IPS-18c (cell line): ENCODE measurements around the gene ZNF385C.
A peak's percentile ranks its signal among the peaks of the same experiment; 100 is the strongest.

Experiments
- H3K4me3 ChIP-seq: 2 replicates; pipeline ENCODE4 v1.7.0; 2013; ENCODE audit warnings: low read depth, mild to moderate bottlenecking, low read length, moderate library complexity; ENCODE audit not compliant: insufficient read depth
- H3K9me3 ChIP-seq: one replicate; pipeline ENCODE4 v1.6.1; 2013; ENCODE audit warnings: mild to moderate bottlenecking, low read length, moderate library complexity; ENCODE audit not compliant: control insufficient read depth, insufficient read depth

ZNF385C gene

DNA sequence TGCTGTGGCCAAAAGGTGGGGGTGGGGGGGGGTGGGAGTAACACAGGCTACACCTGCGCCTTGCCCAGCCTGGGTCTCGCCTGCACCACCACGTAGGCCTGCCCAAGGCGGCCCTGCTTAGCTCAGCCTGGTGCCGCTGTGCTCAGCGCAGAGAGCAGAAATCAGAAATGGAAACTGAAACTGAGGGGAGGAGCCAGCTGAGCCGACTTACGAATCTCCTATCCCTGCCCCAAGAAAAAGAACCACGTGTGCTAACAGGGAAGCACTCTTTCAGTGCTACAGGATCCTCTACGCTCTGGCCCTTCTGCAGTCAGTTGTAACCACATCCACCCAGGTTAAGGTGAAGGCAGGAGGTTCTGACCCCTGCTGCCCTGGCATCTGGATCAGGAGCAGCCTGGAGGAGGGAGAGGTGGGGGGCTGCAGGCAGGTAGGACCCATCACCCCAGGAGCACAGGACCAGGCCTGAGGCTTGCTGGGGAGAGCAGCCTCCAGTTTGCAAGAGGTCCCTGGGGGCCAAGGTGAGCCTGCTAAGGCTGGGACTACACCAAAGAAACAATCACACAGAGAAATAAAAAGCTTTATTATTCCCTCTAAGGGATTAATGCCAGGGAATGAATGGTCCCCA is 14.4 kb upstream of the ZNF385C start, which contains the start of gene DHX58:
DHX58 (minus strand) TSS at position 163 of the 625 bp plus-strand sequence. CDS start 822 bp downstream, outside the sequence.
- H3K4me3 ChIP-seq: no peak within 1 kb of the TSS
- H3K9me3 ChIP-seq: no peaks in the 10 kb centered on the region

DNA sequence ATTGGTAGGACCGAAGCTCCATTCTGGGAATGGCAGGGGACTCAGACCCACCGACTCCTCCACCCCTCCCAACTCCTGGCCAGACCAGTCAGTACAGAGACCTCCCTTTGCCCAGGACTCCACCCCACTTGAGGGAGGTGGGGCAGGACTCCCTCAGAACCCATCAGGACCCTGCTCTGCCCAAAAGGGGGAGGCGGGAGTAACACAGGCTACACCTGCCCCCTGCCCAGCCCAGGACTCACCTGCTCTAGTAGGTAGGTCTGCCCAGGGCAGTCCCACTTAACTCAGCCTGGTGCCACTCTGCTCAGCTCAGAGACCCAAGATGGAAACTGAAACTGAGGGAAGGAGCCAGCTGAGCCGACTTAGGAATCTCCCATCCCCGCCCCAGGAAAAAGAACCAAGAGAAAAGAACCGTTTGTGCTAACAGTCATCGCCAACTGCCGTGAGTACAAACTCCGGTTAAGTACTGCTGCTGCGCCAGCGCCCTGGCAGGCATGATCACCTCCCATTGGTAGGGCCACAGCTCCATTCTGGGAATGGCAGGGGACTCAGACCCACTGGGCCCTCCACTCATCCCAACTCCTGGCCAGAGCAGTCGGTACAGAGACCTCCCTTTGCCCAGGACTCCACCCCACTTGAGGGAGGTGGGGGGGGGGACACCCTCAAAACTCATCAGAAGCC is 13.7 kb upstream of the ZNF385C start:
- Histone ChIP-seq H3K9me3 (no peaks in the 10 kb centered on the region), H3K4me3 (no peak overlapping the region)

DNA sequence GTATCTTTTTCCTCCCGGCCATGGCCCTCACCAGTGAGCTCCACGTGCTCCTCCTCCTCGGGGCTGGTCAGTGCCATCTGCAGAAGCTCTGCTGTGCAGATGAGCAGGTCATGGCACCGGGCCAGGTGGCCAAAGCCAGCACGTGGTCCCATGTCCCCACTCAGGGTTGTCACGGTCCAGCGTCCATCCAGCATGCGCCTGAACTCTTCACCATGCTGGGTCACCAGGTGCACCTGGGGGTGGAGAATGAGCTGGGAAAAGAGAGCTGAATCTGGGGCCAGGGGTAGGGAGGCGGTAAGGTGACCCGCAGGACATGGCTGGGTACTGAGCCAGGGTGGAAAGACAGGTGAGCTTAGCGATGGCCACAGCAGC is 13.0 kb upstream of the ZNF385C start:
- H3K9me3 ChIP-seq: no peaks in the 10 kb centered on the region
- H3K4me3 ChIP-seq: no peak overlapping the region

GRCh38 chr17:42110301-42111264 is 12.3 kb upstream of the ZNF385C start:
- no peak overlapping the region for H3K4me3 ChIP-seq

DNA sequence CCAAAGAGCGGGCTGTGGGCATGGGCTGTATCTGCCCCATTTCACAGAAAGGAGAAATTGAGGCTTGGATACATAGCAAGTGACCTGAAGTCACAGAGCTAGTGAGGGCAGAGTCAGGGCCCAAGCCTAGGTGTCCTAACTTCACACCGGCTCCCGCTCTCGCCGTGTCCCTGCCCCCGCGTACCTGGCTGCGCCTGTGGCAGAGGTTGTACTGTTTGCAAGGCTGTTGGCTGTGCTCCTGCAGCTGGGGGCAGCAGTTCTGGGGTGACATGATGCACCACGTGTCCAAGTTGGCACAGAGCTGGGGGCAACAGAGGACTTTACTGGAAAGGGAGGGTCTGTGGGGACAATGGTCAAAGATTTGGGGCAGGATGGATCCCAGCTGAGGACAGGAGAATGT is 10.8 kb upstream of the ZNF385C start:
- Histone ChIP-seq H3K9me3 (no peaks in the 10 kb centered on the region), H3K4me3 (no peak overlapping the region)

More at GRCh38 chr17:42110301-42111264, 12.3 kb upstream of the ZNF385C start:
- no peaks in the 10 kb centered on the region for H3K9me3 ChIP-seq

DNA sequence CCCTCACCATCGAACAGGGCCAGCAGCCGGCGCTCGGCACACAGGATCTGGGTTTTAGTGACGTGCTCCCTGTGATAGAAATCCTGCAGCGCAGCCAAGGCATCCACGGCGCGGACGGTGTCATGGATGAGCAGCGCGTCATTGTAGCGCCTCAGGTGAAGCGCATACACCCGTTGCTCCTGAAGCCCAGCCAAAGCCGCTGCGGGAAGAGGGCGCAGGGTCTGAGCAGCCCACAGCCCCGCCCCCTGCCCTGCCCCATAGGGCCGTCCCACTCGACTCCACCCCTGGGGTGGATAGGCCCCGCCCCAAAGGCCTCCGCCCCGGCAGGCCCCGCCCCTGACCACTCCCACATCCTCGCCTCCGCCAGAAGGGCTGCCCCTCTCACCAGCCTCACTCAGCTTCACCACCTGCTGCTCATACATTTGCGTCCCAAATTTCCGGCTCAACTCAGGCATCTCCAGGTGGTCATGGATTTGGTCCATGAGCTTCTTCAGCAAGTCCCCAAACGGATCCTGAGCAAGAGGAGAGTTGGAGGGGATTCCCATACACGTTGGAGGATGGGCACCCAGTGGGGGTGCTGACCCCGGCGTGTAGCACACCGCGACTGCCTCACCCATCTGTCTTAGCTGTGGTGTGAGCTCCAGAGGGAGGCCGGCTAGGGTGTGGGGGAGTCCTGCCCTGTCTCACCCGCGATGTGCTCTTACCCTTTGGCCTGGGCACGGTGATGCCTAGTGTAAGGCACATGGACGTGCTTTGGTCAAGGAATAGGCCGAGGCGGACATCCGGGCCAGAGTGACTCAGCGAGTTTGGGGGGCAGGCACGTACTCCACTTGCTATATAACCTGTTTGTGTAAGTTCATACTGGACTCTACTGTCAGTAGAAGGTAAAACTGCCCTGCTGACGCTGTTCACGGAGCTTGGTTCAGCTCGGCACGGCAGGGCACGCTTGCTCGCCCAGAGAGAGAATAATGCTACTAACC is 9.6 kb upstream of the ZNF385C start:
- Histone ChIP-seq H3K4me3 (peak overlapping the region; percentile 41; the same call in 1 of the 2 replicates), H3K9me3 (no peaks in the 10 kb centered on the region)

DNA sequence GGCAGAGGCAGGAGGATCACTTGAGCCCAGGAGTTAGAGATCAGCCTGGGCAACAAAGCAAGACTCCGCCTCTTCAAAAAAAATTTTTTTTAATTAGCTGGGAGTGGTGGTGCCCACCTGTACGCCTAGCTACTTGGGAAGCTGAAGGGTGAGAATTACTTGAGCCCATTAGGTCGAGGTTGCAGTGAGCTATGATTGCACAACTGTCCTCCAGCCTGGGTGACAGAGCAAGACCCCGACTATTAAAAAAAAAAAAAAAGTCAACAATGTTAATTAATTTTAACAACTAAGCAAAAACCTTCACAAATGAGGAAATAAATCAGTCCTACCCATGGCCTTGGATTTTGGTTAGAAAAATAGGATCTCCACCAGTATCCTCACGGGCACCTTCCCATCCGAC is 8.9 kb upstream of the ZNF385C start:
- Histone ChIP-seq H3K9me3 (no peaks in the 10 kb centered on the region), H3K4me3 (peak overlapping the region; percentile 41; the same call in 1 of the 2 replicates)

GRCh38 chr17:42106009-42106408 is 7.7 kb upstream of the ZNF385C start:
- peaks cover 2% of the 10 kb centered on the region for H3K9me3 ChIP-seq
- no peak overlapping the region for H3K4me3 ChIP-seq

DNA sequence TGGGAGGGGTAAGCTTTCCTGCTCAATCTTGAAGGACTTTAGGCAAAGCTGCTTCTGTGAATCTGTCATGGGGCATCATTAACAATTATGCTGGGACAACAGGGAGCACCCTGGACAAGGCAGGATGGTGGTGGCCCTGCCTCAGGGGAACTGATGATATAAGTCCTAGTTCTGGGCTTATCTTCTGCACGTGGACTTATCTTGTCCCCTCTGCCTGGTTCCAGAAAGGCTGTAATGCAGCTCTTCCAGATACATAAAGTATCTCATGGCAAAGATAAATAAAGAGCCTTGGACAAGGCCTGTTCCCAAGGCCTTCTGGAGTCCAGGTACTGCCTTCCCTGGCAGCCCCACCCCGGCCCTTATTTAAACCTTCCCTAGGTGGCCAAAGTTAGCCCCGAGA is 6.0 kb upstream of the ZNF385C start:
- Histone ChIP-seq H3K9me3 (peaks cover 2% of the 10 kb centered on the region), H3K4me3 (no peak overlapping the region)

GRCh38 chr17:42103221-42103954 is 5.1 kb upstream of the ZNF385C start:
- Histone ChIP-seq H3K9me3 (peaks cover 4% of the 10 kb centered on the region), H3K4me3 (no peak overlapping the region)

DNA sequence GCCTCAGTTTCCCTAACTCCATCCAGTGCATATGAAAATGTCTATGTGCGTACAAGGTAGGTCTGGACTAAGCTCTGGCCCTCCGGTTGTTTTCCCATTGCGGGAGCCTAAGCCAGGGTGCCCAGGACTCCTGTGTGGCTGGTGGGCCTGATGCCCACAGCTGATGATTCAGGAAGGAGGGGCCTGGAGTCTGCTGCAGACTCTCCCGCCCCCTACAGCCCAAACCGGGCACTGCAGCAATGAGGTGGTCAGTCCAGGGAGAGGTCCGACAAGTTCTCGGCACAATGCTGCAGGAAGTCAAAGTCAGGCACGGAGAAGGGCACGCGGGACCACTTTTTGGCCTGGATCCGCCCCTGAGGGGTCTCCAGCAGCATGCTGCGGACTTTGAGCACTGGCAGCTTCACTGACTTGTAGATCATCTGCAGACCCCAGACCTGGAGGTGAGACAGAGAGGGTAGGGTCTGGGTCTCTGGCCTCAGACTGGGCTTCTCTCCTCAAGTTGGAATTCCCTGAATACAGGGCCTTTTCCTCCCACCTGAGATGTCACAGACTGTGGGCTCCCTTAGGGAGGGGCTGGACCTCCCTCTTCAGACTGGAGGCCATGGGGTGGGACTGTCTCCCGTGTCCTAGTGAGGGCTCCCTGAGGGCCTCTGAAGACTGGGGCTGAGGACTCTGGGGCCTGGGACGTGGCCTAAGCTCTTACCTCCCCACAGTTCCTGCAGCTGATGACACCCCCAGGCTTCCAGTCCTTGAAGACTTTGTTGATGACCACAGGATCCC is 3.4 kb upstream of the ZNF385C start:
- Histone ChIP-seq H3K9me3 (peaks cover 4% of the 10 kb centered on the region), H3K4me3 (no peak overlapping the region)

- peak overlapping the region; percentile 31; the same call in 1 of the 2 replicates for H3K4me3 ChIP-seq
- peaks cover 4% of the 10 kb centered on the region for H3K9me3 ChIP-seq
Measured at GRCh38 chr17:42098730-42099399, 592 bp upstream of the ZNF385C start.

DNA sequence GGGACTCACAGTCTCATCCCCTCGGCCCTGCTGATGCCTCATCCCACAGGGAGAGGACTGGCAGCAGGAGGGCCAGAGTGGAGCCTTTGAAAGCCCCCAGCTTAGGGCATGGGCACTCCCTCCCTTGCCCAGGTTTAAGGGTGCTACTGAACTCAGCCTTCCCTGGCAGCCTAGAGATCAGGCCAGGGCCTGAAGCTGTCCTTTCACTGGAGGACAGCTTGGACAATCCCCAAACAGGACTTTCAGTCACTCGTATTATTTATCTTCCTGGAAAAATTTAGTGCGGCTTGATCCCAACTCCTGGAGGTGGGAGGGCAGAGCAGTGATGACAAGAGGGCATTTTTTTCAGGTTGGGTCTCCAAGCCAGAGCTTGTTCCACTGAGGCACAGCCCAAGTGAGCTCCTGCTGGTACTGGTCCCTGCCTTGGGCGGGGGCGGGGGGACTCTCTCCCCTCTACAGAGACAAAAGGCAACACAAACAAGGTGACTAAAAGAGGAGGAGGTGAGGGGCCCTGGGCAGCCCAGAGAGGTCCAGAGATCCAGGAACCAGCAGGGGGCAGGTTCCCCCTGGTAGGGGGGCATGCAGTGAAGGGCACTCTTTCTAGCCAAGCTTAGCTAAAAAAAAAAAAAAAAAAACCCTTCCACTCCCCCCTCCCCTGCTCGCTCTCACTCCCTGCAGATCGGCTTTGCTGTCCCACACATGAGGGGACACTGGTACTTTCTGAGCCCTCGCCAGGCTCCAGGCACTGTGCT is 1.7 kb downstream of the ZNF385C start:
- Histone ChIP-seq H3K4me3 (no peak overlapping the region; the same call in 1 of the 2 replicates), H3K9me3 (peaks cover 2% of the 10 kb centered on the region)

- Histone ChIP-seq H3K4me3 (no peak overlapping the region), H3K9me3 (peaks cover 2% of the 10 kb centered on the region)
Measured at GRCh38 chr17:42094375-42095069, 3.8 kb downstream of the ZNF385C start.
